ENCODE measurements around the gene LPCAT4.
A peak's percentile ranks its signal among the peaks of the same experiment; 100 is the strongest.

The LPCAT4 gene

DNA sequence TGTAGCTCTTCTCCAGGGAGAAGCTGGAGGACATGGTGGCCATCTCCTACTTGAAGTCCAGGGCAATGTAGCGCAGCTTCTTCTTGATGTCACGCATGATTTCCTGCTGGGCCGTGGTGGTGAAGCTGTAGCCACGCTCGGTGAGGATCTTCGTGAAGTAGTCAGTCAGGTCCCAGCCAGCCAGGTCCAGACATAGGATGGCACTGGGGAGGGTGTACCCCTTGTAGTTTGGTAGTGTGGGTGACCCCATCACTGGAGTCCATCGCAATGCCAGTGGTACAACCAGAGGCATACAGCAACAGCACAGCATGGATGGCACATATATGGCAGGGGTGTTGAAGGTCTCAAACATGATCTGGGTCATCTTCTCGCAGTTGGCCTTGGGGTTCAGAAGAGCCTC lies 7.0 kb upstream of the LPCAT4 start:
- DNase-seq (ENCODE audit: low read depth in 1 of 2, low spot score in 1 of 2) = no peak
- TF ChIP-seq JUND (IDR thresholded peaks at IDR 0.05; ENCODE audit: low read depth) = no peak
- in situ Hi-C loops (cut with HindIII; ENCODE audit: low pct_unique_long_range_greater_than_20kb, low sequenced_read_pairs) = no loop called here

DNA sequence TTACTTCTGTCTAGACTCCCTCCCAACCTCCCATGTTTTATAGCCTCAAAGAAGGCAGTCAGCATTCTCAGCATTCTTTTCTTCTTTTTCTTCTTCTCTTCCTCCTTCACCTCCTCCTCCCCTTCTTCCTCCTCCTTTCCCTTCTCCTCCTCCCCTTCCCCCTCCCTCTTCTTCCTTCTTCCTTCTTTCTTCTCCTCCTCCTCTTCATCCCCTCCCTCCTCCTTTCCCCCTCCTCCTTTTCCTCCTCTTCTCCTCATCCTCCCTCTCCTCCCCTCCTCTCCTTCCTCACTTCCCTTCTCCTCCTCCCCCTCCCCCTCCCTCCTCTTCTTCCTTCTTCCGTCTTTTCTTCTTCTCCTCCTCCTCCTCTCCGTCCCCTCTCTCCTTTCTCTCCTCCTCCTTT lies 3.6 kb upstream of the LPCAT4 start:
- no peak for DNase-seq (ENCODE audit: low read depth in 1 of 2, low spot score in 1 of 2)
- in situ Hi-C loops (cut with HindIII; ENCODE audit: low pct_unique_long_range_greater_than_20kb, low sequenced_read_pairs) = no loop called here
- TF ChIP-seq JUND (IDR thresholded peaks at IDR 0.05; ENCODE audit: low read depth) = no peak

DNA sequence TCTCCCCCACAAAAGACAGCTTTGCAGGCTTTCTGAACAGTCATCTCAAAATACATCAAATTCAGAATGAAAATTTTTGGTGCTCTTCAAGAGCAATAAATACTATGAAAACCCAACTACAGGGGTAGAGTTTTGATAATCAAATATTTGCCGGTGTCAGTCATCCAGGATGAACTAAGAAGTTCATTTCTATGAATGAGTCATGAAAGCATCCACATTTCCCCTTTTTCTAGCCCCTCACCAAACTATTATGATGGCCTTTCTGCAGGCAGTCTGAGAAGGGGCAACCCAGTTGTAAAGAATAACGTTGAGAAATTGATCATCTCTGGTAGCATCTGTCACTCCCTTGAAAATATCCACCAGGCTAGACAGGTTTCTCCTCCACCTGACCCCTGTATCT lies 3.1 kb upstream of the LPCAT4 start:
- TF ChIP-seq JUND (IDR thresholded peaks at IDR 0.05; ENCODE audit: low read depth) = no peak
- DNase-seq (ENCODE audit: low read depth in 1 of 2, low spot score in 1 of 2) = no peak
- in situ Hi-C loops (cut with HindIII; ENCODE audit: low pct_unique_long_range_greater_than_20kb, low sequenced_read_pairs) = no loop called here

DNA sequence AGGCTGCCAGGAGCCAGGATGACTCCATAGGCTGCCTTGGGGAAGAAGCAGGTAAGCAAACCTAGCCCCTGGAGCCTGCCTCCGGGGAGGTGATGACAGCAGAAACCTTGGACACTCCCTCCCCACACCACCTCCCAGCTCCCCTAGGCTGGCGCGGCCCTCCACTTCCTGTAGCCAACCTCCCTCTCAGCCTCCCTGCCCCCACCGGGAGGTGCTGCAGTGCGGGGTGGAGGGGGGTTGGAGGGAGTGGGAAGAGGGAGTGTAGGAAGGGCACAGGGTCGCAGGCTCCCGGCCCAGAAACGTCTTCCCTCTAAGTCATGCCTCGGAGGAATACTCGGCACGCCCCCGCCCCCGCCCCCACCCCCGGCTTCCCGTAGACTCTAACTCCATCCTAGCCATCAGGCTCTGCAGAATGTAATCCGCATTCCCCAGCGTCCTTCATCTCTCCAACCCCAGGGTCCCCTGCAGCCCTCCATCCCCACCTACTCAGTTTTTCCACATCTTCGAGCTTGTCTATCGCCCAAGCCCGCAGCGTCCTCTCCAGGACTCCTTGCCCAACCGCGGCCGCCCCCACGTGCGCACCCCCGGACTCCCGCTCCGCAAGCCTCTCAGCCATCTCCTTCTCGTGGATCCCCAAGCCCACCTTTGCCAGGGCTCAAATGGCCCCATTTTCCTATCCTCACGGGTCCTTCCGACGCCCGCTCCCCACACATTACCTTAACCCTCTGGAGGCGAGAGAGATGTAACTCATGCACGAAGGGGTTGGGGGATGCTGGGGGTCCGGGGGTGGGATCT lies 528 bp downstream of the LPCAT4 start:
- no peak for TF ChIP-seq JUND (IDR thresholded peaks at IDR 0.05; ENCODE audit: low read depth)
- DNase-seq (ENCODE audit: low read depth in 1 of 2, low spot score in 1 of 2) = peak; percentile 46 to 52
- in situ Hi-C loops (cut with HindIII; ENCODE audit: low pct_unique_long_range_greater_than_20kb, low sequenced_read_pairs) = no loop called here

DNA sequence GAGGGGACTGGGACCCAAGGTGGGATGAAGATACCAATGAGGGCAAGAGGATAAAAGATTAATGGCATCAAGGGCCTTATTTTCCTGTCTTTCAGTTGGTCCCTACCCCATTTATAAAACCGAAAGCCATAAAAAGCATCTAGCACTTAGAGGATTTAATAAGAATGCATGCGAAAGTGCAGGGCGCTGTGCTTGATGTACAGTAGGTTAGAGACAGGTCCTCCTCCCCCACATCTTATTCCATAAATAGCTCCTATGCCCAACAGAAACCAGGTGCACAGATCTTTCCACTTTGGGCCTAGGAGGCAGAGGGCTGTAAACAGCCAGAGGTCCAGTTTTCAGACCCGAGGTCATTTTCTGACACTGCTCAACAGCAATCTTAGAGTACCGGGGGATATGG lies 1.2 kb downstream of the LPCAT4 start:
- TF ChIP-seq JUND (IDR thresholded peaks at IDR 0.05; ENCODE audit: low read depth) = no peak
- no peak for DNase-seq (ENCODE audit: low read depth in 1 of 2, low spot score in 1 of 2)
- in situ Hi-C loops (cut with HindIII; ENCODE audit: low pct_unique_long_range_greater_than_20kb, low sequenced_read_pairs) = no loop called here

DNA sequence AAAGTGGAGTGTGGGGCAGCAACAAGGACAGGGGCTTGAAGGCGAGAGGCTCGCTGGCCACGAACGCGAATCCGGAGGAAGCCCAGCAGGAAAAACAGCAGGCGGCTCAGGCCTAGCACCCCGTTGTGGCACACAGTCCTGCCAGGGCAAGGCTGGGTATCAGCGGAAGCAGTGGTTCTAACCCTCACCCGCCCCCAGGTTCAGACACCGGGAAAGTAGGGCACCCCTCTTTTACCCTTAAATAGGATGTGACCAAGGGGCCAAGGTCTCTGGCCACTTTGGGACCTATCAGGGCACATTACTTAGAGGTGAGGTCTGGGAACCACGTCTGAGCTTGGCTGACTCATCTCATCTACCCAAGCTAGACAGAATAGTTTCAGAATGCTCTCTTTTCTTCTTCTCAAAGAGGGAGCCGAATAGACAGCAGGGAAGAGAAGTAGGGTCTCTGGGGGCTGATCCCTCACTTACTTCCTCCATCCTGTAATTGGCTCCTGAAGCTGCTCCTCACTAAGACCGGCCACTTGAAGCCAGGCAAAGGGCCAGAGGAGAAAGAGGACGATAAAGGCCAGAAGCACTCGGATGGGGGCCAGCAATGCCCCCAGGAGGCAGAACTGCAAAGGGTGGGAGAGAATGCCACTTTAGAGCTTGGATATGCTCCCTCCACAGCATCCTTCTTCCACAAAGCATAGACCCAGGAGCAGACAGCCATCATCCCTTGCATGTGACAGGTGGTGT lies 1.7 kb downstream of the LPCAT4 start:
- TF ChIP-seq JUND (IDR thresholded peaks at IDR 0.05; ENCODE audit: low read depth) = no peak
- in situ Hi-C loops (cut with HindIII; ENCODE audit: low pct_unique_long_range_greater_than_20kb, low sequenced_read_pairs) = no loop called here
- DNase-seq (ENCODE audit: low read depth in 1 of 2, low spot score in 1 of 2) = no peak

DNA sequence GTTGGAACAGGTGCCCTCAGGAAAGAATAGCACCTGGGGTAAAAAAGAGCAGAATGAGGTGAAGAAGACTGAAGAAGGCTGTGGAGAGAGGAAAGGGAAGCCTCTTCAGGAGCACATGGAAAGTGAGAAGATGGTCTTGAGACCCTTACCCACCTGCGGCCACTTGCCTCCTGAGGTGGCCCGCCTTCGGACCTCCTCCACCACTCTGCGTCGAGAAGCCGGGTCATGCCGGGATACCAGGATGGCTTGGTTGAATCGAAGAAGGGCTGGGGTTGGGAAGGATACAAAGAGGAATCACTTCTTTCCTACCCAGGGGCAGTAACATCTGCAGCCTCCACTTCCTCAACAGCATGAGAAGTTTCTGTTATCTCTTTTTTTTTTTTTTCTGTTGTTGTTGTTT lies 3.0 kb downstream of the LPCAT4 start:
- no peak for TF ChIP-seq JUND (IDR thresholded peaks at IDR 0.05; ENCODE audit: low read depth)
- DNase-seq (ENCODE audit: low read depth in 1 of 2, low spot score in 1 of 2) = no peak
- in situ Hi-C loops (cut with HindIII; ENCODE audit: low pct_unique_long_range_greater_than_20kb, low sequenced_read_pairs) = no loop called here

DNA sequence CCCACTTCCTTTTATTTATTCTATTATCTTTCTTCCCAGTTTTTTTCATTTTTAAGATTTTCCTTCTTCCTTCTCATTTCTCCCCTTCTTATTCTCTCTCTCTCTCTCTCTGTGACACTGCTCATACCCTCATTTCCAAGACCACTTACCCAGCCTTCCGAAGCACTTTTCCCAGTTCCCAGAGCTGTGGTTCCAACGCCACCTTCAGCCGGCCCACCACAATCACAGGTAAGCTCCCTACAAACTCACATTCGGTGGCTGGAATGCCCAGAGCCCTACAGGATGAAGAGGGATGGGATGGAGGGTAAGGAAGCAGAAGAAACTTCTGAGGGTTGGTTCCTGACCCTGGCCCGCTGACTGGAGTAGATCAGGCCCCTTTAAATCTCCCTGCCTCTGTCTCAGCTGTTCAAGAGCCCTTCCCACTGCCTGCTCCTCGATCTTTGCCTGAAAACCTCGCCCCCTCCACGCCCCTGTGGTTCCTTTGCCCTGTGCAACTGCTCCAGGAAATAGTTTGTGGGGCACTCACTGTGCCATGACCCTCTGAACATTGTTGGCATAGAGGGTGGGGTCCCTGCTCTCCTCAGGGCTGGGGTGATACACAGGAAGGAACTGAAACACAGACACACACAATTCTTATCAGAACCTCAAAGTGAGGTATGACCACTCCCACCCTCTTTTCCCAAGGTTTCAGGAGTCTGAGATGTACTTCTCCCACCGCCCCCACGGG lies 4.8 kb downstream of the LPCAT4 start:
- in situ Hi-C loops (cut with HindIII; ENCODE audit: low pct_unique_long_range_greater_than_20kb, low sequenced_read_pairs) = no loop called here
- DNase-seq (ENCODE audit: low read depth in 1 of 2, low spot score in 1 of 2) = no peak
- no peak for TF ChIP-seq JUND (IDR thresholded peaks at IDR 0.05; ENCODE audit: low read depth)

DNA sequence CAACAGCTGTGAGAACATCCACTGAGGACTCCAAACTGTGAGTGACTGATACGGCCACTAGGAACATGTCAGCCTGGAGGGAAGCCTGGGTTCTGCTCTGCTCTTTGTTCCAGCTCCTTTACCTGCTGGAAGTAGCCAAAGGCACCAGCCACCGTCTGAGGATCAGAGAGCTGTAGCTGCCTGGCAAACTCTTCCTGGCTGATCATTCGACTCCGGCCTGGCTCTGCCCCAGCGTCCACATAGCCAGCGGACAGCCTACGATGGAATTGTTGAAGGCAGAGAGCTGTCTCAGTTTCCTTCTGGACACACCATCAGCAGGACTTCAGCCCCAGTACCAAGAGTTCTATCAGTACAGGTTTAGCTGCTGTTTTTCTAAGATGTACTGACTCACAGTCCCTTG lies 5.7 kb downstream of the LPCAT4 start:
- in situ Hi-C loops (cut with HindIII; ENCODE audit: low pct_unique_long_range_greater_than_20kb, low sequenced_read_pairs) = no loop called here
- DNase-seq (ENCODE audit: low read depth in 1 of 2, low spot score in 1 of 2) = no peak
- TF ChIP-seq JUND (IDR thresholded peaks at IDR 0.05; ENCODE audit: low read depth) = no peak

DNA sequence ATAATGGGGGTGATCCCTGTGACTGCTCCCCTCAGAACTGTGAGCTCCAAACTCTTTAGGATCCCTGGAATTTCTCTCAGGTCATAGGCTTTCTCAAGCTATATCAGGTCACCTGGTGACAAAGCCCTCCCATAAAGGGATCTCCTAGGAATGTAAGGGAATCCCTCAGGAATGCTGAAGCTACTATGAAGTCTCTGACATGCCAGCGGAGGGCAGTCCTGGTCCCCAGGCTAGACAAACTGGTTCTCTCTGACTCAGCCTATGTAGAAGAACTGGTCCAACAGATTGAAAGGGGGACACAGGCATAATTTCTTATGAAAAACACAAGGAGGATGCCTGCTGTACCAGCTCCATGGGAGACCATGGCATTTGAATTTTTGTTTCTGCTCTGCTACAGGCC lies 6.7 kb downstream of the LPCAT4 start:
- peak; percentile 65 to 93 for DNase-seq (ENCODE audit: low read depth in 1 of 2, low spot score in 1 of 2)
- TF ChIP-seq JUND (IDR thresholded peaks at IDR 0.05; ENCODE audit: low read depth) = peak; percentile 62
- in situ Hi-C loops (cut with HindIII; ENCODE audit: low pct_unique_long_range_greater_than_20kb, low sequenced_read_pairs) = no loop called here

DNA sequence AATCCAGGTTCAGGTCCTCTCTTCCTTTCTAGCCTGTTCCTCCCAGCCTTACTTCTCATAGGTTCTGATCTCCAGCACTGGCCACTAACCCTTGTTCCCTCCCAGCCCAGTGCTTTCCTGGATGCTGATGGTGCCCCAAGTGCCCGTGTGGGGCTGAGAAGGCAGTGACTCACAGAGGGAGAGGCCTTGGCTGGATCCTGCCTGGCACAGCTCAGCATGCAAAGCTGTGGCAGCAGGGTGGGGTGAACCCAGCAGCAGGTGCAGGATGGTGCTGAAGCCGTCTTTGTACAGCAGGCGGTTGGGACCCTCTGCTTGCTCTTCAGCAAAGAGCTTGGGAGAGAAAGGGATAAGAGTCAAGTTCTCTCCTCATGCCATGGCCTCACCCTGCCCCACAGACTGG lies 7.6 kb downstream of the LPCAT4 start:
- in situ Hi-C loops (cut with HindIII; ENCODE audit: low pct_unique_long_range_greater_than_20kb, low sequenced_read_pairs) = no loop called here
- no peak for TF ChIP-seq JUND (IDR thresholded peaks at IDR 0.05; ENCODE audit: low read depth)
- DNase-seq (ENCODE audit: low read depth in 1 of 2, low spot score in 1 of 2) = no peak

DNA sequence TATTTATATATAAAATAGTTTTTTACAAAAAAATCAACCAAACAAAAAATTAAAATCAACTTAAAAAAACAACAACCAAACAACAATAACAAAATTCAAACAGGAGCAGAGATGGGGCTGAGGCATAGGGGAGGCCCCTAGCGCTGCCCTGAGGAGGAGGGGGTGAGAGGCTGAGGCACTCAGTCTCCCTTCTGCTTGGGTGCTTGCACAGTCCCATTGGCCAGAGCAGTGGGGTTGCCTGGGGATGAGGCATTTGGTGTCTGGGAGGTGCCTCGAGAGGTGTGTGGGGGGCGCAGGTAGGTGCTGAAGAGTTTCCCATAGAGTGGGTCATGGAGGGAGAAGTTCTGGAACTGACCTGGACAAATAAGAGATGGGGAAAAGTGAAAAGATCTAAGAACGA lies 8.0 kb downstream of the LPCAT4 start:
- in situ Hi-C loops (cut with HindIII; ENCODE audit: low pct_unique_long_range_greater_than_20kb, low sequenced_read_pairs) = no loop called here
- no peak for TF ChIP-seq JUND (IDR thresholded peaks at IDR 0.05; ENCODE audit: low read depth)
- no peak for DNase-seq (ENCODE audit: low read depth in 1 of 2, low spot score in 1 of 2)

DNA sequence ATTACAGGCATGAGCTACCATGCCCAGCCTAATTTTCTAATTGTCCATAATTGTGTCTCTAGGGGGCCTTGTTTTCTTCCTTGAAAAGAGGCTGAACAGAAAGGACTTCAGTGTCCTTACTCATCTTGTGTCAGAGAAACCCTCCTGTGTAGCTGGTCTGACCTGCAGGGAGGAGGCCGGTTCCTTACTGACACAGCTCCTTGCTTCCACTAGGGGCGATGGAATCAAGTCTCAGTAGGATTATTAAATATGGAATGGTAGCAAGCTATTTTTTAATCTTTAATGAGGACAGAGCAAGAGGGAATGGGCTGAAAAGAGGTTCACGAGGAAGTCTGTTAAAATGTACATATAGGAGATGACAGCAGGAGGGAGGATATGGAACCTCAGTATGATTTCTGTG lies 8.6 kb downstream of the LPCAT4 start:
- no peak for TF ChIP-seq JUND (IDR thresholded peaks at IDR 0.05; ENCODE audit: low read depth)
- DNase-seq (ENCODE audit: low read depth in 1 of 2, low spot score in 1 of 2) = peak; percentile 41 to 62

More for the DNA sequence above, 8.6 kb downstream of the LPCAT4 start:
- in situ Hi-C loops (cut with HindIII; ENCODE audit: low pct_unique_long_range_greater_than_20kb, low sequenced_read_pairs) = no loop called here
